T-helper 2 cell (primary cell): ENCODE measurements around the gene CAPN2.
A peak's percentile ranks its signal among the peaks of the same experiment; 100 is the strongest.
"Not testable (repeated sequence)": the region's sequence is repeated elsewhere in the genome, so short reads cannot be mapped to it uniquely, and the experiment has no call there.

Experiments
- DNase-seq, 5 experiments: peaks; one replicate each; pipeline versions ENCODE4 v3.0.0 to v3.0.0-alpha.2; 2012 to 2022

The CAPN2 gene

GRCh38 chr1:223739366-223740037, 27.2 kb downstream of the CAPN2 start:
- no peak for DNase-seq

DNA sequence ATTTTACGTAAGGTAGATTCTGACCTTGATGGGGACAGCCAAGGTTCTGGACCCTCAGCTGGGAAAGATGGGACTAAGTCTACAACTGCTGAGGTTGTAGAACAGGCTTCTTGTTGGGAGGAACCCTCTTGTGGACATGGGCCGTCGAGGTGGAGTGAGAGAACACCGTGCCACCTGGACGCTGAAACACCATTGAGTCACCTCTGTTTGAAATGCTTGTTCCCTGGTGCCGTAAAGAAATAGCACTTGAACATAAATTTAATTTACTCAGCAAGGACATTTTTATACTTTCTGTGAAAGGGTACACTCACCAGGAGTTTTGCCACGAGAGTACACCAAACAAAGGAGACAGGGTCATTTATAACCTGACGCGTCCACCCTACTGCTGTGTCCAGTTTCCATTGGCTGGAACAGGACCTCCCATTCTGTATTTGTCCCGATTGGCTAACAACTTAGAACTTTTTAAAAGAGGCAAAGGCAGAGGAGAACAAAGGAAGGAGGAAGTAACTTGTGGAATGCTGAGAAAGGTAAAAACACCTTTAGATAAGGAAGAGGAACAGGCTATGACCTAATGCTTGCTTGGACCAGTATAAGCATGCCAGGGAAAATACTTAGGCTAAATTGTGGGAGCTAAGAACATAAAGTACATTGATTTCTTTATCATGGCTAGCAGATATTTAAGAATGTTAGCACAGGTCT, 27.8 kb downstream of the CAPN2 start:
- not testable (repeated sequence) for DNase-seq

GRCh38 chr1:223741861-223742260, 29.5 kb downstream of the CAPN2 start:
- DNase-seq, result no peak

DNA sequence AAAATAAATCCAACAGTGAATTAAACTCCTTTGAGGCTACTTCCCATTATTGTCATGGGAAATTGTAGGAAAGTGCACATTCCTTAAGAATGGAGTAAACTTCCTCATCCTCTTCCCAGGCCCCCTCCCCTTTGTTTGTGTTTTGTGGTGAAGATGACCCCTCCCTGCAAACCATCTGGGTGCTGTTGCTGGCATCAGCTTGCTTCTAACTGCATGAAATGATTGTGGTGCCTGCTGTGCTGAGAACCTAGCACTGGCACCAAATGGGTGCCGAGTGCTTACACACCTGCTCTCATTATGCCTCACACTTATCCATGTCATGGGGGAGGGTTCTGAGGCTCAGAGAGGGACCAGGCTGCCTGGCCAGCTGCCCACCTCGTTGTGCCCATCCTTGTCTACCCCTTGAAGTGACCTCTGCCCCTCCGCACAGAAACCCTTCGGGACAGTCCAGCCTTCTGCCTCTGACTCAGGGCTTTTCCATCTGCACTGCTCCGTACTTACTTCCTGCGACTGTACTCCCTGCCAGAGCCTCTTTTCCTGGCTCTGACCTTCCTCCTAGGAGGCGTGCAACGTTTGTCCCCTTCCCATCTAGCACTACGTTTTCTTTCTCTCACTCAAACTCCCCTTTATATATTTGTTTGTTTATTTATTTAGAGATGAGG, 30.6 kb downstream of the CAPN2 start:
- no peak for DNase-seq

DNA sequence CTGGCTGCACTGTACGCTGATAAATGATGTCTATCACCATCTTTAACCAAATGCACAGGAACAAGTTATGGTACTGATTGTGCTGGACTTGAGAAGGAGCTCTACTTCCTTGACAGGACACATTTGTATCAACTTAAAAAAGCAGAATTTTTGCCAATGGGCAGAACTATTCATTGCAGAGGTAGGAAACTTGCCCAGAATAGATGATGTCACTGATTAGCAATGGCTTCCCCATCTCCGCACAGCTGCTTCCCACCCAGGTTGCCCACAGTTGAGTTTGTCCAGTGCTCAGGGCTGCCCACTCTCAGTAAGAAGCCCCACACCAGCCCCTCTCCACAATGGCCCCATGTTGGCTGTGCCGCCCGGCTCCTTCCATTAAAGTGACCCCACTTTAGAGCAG, 33.4 kb downstream of the CAPN2 start:
- no peak for DNase-seq

DNA sequence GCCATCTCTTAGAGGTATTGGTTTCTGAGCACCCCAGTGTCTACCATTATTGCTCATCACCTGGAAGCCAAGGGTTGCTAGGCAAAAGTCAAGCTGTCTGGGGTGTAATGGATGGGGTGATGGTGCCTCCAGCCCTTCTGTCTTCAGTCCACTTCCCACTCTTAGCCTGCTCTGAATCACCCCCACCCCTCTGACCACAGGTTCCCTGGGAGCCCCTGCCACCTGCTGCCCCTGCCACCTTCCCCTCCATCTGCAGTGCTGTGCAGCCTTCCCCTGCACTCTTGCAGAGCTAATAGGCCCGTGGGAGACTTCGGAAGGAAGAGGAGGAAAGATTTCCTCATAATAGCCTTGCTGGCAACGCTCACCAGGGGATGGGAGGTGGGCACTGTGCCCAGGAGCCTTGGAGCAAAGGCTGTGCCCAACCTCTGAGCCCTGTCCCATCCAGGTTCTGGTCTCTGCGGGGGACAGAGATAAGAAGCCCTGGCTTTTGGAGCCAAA, 35.5 kb downstream of the CAPN2 start:
- DNase-seq, result peak in 1 of 5 experiments; percentile 66

GRCh38 chr1:223748405-223748772, 36.0 kb downstream of the CAPN2 start:
- peak in 1 of 5 experiments; percentile 79 for DNase-seq

DNA sequence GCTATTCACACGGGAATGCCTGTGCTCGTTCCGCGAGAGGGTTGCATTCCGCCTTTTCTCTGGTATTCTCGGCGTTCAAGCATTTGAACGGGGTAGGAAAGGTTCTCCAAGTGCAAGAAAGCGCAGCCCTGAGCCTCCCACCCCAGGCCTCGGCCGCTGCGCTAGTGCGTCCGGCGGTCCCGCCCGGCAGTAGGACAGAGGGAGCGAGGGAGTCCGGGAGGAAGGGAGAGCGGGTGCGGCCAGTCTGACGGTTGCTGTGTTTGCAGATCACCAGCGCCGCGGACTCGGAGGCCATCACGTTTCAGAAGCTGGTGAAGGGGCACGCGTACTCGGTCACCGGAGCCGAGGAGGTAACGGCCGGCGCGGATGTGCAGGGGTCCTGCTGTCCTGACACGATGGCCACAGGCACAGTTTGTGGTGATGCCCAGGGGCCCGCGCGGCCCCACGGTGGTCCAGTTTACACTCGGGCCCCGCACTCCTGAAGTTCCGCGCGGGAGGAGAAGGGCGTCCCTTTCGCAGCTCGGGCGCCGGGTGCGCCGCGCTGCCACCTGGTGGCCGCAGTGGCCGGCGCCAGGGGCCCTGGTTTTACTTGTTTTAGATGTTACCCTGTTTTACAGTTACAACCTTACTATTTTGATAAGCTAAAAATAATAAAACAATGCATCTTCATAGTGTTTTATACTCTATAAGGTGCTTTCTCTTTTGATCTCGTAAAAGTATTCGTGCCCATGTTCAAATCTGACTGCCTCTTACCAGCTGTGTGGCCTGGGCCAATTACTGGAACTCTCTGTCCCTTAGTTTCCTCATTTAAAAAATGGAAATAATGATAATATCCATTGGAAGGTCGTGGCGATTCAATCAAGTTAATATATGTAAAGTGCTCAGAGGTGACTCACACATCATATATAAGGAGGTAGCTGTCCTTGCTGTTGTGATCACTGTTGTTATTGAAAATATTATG, 36.7 kb downstream of the CAPN2 start:
- peak; percentile 49 to 71 (median 51) for DNase-seq

DNA sequence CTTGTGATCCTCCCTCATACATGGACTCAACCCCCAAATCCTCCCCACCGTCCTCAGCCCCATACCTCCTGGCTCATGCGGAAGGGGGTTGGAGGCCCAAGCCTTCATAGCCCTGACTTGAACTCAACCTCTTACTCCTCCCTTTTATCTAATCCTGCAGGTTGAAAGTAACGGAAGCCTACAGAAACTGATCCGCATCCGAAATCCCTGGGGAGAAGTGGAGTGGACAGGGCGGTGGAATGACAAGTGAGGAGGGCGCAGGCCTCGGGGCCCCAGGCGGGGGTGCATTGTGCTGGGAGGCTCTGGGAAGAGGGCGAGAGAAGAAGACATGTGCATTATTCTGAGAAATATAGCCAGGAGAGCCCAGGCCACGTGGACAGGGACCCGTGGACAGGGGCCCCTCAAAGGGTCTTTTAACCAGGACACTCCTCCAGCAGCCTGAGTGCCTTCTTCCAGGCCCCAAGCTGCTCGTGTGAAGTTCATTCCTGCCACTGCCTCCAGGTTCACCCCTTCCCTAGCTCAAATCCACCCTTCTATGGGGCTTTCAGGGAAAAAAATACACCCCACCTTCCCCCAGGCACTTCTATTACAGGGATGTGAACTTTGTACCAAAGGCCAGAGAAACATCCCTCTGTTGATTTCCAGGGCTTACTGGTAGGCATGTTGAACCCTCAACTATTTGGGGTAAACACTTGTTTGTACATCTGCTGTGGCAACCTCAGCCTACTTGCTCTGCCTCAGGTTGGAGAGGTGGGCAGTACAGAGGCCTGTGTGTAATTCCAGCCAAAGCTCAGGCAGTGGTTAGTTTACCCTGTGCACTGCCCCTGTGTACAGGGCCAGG, 38.6 kb downstream of the CAPN2 start:
- DNase-seq, result no peak

DNA sequence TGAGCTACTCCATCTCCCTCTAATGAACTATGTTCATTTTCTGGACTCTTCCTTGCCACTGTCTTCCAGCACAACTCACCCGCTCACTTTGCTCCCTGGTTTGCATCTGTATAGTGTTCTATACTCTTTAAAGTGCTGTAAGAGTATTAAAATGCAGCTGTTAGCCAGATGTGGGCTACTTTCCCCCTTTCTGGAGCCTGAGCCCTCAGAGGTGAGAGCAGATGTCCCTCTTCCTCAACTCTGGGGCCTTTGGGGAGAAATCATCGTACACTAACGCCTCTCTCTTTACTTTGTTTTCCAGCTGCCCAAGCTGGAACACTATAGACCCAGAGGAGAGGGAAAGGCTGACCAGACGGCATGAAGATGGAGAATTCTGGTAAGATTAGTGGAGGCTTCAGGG, 39.4 kb downstream of the CAPN2 start:
- no peak for DNase-seq

DNA sequence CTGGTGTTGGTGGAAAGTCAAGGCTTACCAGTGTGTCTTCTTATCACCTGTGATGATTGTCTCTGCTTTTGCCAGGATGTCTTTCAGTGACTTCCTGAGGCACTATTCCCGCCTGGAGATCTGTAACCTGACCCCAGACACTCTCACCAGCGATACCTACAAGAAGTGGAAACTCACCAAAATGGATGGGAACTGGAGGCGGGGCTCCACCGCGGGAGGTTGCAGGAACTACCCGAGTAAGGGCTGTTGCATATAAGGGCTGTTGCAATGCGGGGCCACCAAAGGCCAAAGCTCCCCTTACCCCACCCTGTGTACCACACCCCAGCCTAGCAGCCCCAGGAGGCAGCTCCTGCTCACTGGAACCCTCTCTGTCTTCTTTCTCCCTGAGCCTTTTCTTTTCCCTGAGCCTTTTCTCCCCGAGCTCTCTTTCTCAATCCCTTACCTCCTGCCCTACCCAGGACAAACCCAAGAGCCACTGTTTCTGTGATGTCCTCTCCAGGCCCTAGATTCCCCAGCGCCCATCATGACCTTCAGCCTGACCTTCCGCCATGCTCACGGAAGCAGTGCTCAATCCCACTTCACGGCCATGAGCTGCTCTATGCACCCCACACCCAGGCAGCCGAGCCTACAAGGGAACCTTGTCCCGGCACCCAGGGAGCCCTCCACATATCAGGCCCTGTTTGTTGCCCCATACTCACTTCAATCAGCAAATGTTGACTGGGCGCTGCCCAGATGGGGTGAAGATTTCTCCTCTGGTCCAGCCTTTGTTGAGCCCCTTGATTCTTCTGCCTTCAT, 40.6 kb downstream of the CAPN2 start:
- DNase-seq, result no peak

GRCh38 chr1:223754681-223755431, 42.5 kb downstream of the CAPN2 start:
- no peak for DNase-seq

DNA sequence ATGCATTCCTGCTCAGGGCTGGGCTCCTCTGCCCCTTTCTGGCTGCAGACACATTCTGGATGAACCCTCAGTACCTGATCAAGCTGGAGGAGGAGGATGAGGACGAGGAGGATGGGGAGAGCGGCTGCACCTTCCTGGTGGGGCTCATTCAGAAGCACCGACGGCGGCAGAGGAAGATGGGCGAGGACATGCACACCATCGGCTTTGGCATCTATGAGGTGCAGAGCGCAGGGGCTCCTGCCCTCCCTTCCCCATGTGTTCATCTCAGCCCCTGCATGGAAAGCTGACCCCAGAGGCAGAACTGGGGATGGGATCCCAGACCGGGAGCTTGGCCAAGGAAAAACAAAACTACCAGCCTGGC, 43.1 kb downstream of the CAPN2 start:
- DNase-seq, result no peak

- no peak for DNase-seq
Observed at GRCh38 chr1:223755992-223756775, 43.8 kb downstream of the CAPN2 start.

- DNase-seq, result no peak
Observed at GRCh38 chr1:223756806-223757700, 44.7 kb downstream of the CAPN2 start.

DNA sequence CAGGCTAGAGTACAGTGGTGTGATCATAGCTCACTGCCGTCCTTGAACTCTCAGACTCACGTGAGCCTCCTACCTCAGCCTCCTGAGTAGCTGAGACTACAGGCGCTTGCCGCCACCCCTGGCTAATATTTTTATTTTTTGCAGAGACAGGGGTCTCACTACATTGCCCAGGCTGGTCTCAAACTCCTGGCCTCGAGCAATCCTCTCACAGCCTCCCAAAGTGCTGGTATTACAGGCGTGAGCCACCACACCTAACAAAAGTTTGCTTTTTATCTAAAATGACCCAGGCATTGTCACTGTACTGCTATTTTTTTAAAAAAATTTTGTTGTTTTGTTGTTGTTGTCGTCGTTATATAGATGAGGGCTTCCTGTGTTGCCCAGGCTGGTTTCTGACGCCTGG, 46.4 kb downstream of the CAPN2 start:
- no peak for DNase-seq

DNA sequence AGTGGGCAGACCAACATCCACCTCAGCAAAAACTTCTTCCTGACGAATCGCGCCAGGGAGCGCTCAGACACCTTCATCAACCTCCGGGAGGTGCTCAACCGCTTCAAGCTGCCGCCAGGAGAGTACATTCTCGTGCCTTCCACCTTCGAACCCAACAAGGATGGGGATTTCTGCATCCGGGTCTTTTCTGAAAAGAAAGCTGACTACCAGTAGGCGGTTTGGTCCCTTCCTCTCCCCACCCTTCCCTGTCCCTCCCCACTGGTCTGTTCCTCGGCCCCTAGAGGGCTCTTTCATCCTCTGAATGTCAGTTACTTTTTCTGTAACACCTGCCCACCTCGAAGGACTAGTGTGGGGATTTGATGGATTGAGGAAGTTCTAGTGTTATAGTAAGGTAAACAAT, 46.9 kb downstream of the CAPN2 start:
- no peak for DNase-seq

DNA sequence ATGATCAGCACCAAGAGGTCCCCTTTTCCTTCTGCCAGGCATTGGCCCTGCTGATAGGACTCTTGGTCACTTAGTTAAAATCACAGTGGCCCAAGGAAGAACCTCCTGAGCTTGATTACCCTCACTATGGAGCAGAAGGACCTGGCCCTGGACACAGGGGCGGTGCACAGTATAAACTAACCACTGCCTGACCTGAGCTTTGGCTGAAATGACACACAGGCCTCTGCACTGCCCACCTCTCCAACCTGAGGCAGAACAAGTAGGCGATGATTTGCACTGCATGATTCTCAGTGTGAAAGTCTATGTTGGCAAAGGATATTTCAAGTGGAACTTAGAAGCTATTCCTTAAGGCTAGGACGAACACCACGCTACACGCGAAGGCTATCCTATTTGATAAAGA, 48.5 kb downstream of the CAPN2 start:
- DNase-seq, result no peak
